ENCODE data around the gene ITPR1. TPM values are rescaled to one million over a fixed set of nuclear protein-coding genes. Genes with fewer than 3 reads are reported as not detected.

The ITPR1 gene
- total and polyA plus RNA-seq, 10 of the 15 experiments (the other 5 are each of a cell fraction or from before 2014, with no cell fraction given) = 12.2 to 239 (median 28.4) TPM

GRCh38 chr3:4757575-4758248, 264.6 kb downstream of the ITPR1 start (continued):
- TF ChIP-seq WRNIP1 (IDR thresholded peaks at IDR 0.05; ENCODE audit: borderline replicate concordance, low read depth, low read length) (0 out of 2 replicates have a peak, but pooled peaks have one; percentile 33), GABPA (IDR thresholded peaks at IDR 0.05; ENCODE audit: low read depth) (no peak), GATAD2B (conservative IDR thresholded peaks at IDR 0.05; ENCODE audit: low read depth) (peak; percentile 78), CBFB (IDR thresholded peaks at IDR 0.05; ENCODE audit: low read depth) (no peak), CREB1 (IDR thresholded peaks at IDR 0.05; ENCODE audit: low read depth) (no peak), YY1 (IDR thresholded peaks at IDR 0.05; ENCODE audit: low read depth, low read length) (peak; percentile 1; the same call in 1 of the 2 replicates), BACH1 (IDR thresholded peaks at IDR 0.05; ENCODE audit: borderline replicate concordance) (peak; percentile 53), SMAD1 (IDR thresholded peaks at IDR 0.05; ENCODE audit: low read depth, partially characterized antibody) (peak; percentile 83), RB1 (IDR thresholded peaks at IDR 0.05; ENCODE audit: borderline replicate concordance) (0 out of 2 replicates have a peak, but pooled peaks have one; percentile 49), STAT1 (conservative IDR thresholded peaks at IDR 0.05) (0 out of 2 replicates have a peak, but pooled peaks have one; percentile 29), MXI1 (IDR thresholded peaks at IDR 0.05; ENCODE audit: low read depth, low read length) (no peak), NR2F1 (conservative IDR thresholded peaks at IDR 0.05) (peak; percentile 21; the same call in 1 of the 2 replicates), POLR2AphosphoS5 (IDR thresholded peaks at IDR 0.05; ENCODE audit: low read length) (peak; percentile 63; the same call in 1 of the 2 replicates), RELB (IDR thresholded peaks at IDR 0.05; ENCODE audit: low read depth) (peak; percentile 52), NKRF (conservative IDR thresholded peaks at IDR 0.05) (0 out of 2 replicates have a peak, but pooled peaks have one; percentile 23), MLLT1 (IDR thresholded peaks at IDR 0.05) (peak; percentile 96)

Data from GM12878 (cell line).